RPMI8226 (cell line): ENCODE data around the gene STAP2.
"Not testable (repeated sequence)": the region's sequence is repeated elsewhere in the genome, so short reads cannot be mapped to it uniquely, and the experiment has no call there.

ENCODE experiments used
- DNase-seq: peaks from one replicate; pipeline ENCODE4 v3.0.0-alpha.2; 2015

Gene STAP2

DNA sequence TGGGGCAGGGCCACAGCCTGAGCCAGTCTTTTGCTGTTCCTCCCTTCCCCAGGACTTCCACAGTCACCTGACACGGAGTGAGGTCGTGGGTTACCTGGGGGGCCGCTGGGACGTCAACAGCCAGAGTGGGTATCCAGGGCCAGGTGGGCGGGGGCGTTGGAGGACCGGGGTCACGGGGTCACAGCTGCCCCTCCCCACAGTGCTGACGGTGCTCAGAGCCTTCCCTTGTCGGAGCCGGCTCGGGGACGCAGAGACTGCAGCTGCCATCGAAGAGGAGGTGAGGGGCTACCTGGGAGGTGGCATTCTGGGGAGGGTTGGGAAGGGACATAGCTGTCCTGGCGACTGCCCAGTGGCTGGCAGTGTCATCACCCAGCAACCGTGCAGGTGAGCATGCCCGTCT is 16.3 kb upstream of the STAP2 start:
- no peak for DNase-seq

DNA sequence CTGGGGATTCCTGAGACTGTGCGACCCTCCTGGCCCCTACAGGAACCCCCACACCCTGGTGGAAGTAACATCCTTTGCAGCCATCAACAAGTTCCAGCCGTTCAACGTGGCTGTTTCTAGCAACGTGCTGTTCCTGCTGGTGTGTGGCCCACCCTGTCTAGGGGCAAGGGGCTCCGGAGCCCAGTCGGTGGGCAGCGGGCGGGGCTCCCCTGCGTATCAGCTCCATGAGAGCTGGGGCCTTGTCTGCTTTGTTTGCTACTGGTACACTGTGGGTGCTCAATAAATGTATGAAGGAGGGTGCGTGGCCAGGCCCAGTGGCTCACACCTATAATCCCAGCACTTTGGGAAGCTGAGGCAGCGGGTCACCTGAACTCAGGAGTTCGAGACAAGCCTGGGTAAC is 15.7 kb upstream of the STAP2 start:
- no peak for DNase-seq

- peak; percentile 67 for DNase-seq
Measured at GRCh38 chr19:4352701-4353121, 14.1 kb upstream of the STAP2 start.

- DNase-seq = no peak
Measured at GRCh38 chr19:4350726-4351125, 12.1 kb upstream of the STAP2 start.

DNA sequence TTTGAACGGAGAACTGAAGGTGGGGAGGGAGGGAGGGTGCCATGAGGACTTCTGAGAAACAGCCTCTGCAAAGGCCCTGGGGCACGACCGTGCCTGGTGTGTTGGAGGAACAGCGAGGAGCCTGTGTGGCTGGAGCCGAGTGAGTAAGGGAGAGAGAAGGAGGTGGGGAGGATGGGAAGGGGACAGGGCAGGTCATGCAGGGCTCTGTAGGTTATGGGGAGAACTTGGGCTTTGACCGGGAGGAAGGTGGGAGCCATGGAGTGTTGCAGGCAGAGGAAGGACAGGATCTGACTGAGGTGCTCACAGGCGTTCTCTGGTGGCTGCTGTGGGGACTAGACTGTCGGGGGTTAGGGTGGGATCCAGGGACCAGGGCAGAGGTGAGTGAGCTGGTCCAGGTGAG is 11.5 kb upstream of the STAP2 start:
- DNase-seq = no peak

GRCh38 chr19:4349225-4349624 is 10.6 kb upstream of the STAP2 start:
- DNase-seq = not testable (repeated sequence)

DNA sequence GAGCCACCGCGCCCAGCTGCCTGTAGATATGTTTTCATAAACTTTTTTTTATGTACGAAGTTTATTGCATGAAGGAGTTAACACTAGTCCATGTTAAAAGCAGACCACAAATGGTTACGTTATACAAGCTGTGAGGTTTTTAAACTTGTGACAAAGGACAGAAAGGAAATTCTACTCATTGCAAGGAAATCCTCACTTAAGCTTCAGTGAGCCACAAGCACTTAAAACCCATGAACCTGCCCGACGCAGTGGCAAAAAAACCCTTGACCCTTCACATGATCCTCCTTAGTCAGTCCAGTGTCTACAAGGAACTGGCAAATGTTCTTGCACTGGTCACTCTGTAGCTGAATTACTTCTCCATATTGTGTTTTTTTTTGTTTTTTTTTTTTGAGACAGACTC is 8.9 kb upstream of the STAP2 start:
- DNase-seq = no peak

GRCh38 chr19:4346020-4346383 is 7.4 kb upstream of the STAP2 start:
- no peak for DNase-seq

- DNase-seq = no peak
Measured at GRCh38 chr19:4345342-4346019, 6.9 kb upstream of the STAP2 start.

DNA sequence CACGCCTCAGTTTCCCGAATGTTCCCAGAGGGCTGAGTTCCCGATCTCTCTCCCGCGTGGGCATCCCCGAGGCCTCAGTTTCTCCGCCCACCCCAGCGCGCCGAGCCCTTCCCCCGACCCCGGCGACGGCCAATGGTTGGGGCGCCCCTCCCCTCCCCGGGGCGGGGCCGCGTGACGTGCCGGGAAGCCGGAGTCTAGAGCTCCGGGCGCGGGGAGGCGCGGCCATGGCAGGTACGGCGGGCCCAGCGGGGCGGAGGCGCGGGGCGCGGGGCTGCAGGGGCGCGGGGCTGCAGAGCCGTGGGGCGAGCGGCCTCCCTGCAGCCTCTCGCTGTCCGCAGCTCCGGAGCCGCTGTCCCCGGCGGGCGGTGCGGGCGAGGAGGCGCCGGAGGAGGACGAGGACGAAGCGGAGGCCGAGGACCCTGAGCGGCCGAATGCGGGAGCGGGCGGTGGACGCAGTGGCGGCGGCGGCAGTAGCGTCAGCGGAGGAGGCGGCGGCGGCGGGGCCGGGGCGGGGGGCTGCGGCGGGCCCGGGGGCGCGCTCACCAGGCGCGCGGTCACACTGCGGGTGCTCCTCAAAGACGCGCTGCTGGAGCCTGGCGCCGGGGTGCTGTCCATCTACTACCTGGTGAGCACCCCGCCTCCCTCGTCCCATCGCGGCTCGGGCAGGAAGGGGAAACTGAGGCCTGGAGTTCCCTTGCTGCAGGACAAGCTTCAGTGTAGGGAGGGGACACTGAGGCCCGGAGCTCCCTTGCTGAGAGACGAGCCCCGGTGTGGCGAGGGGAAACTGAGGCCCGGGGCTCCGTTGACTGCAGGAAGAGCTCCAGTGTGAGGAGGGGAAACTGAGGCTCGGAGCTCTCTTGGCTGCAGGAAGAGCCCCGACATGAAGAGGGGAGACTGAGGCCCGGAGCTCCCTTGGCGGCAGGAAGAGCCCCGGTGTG is 5.0 kb upstream of the STAP2 start, which contains the start of gene MPND:
Gene MPND, plus strand, starts transcription at position 193 of the 938 bp plus-strand sequence. Its CDS starts 32 bp downstream, at position 225.
- DNase-seq = peak; percentile 92

DNA sequence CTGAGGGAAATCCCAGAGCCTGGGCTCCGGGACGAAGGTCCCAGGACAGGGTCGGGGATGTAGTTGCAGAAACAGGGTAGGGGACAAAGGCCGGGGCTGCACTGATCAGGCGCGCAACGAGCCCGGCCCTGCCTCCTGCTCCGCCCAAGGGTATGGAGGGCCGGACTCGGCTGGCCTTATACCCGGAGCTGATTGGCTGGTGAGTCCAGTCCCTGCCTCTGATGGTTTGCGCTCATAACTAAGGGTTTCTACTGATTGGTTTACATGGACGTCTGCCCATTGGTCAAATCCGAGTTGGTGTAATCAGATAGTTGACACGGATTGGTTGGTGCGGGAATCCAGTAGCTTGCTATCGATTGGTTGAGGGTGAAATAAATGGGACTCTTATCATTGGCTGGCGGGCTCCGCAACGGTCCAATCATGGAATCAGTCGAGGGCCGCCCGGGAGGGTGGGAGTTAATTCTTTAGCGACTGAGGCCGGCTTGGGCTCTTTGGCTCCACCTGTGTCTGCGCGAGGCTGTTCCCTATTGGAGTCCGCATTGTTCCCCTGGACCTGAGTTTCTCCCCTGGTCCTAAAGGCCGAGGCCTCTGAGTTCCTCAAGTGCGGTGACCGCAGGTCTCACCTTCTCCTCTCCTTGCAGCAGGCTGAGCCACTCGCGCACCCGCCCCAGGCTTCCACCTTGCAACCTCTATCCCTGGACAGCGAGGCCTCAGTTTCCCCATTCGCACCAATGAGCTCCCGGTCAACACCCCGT is 4.2 kb upstream of the STAP2 start:
- DNase-seq = peak; percentile 97

DNA sequence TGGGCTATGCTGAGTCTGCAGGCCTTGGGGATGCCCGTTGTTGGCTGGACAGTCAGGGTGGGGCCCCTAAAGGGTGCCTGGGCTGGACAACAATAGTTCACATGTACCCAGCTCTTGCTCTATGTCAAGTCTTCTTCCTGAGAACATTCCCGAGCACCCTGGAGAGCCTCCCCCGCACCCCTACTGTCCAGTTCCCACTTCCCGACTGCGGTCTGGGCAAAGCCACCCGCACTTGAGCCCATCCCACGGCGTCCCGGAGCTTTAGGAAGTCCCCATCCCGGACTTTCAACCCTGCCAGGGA is 3.6 kb upstream of the STAP2 start:
- no peak for DNase-seq

- DNase-seq = no peak
Measured at GRCh38 chr19:4337906-4338440, 654 bp downstream of the STAP2 start.

GRCh38 chr19:4334929-4335570 is 3.6 kb downstream of the STAP2 start:
- DNase-seq = no peak

- no peak for DNase-seq
Measured at GRCh38 chr19:4329858-4330257, 8.8 kb downstream of the STAP2 start.

DNA sequence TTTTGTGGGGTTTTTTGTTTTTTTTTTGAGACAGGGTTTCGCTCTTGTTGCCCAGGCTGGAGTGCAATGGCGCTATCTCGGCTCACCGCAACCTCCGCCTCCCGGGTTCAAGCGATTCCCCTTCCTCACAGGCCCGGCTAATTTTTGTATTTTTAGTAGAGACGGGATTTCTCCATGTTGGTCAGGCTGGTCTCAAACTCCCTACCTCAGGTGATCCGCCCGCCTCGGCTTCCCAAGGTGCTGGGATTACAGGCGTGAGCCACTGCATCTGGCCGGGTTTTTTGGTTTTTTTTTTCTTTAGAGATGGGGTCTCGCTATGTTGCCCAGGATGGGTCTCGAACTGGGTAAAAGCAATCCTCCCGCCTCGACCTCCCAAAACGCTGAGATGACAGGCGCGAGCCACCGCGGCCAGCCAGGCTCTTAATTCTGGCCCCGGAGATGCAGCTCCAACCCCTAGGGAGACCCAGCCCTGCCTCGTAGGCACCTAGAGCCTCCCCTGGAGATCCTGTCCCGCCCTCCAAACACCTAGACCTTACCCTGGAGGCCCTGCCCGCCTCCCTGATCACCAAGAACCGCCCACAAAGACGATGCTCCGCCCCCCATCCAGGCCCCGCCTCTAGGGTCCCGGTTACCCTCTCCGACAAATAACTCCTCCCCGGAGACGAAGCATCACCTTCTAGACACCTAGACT is 9.5 kb downstream of the STAP2 start:
- DNase-seq = peak; percentile 49

GRCh38 chr19:4328243-4328990 is 10.2 kb downstream of the STAP2 start:
- DNase-seq = peak; percentile 95

- DNase-seq = no peak
Measured at GRCh38 chr19:4327877-4328242, 10.8 kb downstream of the STAP2 start.

- peak; percentile 78 for DNase-seq
Measured at GRCh38 chr19:4327252-4327876, 11.3 kb downstream of the STAP2 start.

DNA sequence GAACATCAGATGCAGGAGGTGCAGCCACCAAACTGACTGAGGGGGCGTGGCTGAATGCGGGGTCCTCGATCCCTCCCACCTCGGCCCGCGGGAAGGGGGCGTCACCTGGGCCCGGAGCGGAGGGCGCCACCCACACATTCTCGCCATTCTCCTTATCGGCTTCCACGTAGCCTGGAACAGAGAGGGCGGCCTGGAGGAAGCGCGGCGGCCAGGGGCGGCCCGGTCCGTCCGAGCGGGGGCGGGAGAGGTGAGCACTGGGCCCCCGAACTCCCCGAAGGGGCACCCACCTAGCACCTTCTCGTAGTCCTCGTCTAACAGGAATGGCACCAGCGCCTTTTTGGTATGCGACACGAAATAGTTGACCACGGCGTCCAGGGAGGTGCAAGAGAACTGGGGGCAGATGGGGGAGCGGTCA is 11.8 kb downstream of the STAP2 start:
- DNase-seq = no peak
